Measurements from ENCODE around the gene ARRDC1.
A peak's percentile ranks its signal among the peaks of the same experiment; 100 is the strongest.

Gene ARRDC1

GRCh38 chr9:137575716-137576411 is 29.6 kb upstream of the ARRDC1 start:
- Histone ChIP-seq H3K4me2 (ENCODE audit: low read length) (peak overlapping the region; percentile 95), H3K4me3 (ENCODE audit: low read depth, low read length, poor library complexity, severe bottlenecking) (peak overlapping the region; percentile 99), H3K9me3 (ENCODE audit: low read length) (no peaks in the 10 kb centered on the region), H3F3A (ENCODE audit: insufficient read depth, low read length) (no peaks in the 10 kb centered on the region), H3K36me3 (ENCODE audit: insufficient read depth, low read length) (peaks cover 38% of the 10 kb centered on the region), H4K20me1 (ENCODE audit: insufficient read depth, low read length) (no peaks in the 10 kb centered on the region), H3K79me2 (ENCODE audit: insufficient read depth, low read length) (peaks cover 15% of the 10 kb centered on the region), H2AFZ (ENCODE audit: low read length) (no peak overlapping the region), H3K9ac (ENCODE audit: low read length) (no peak overlapping the region), H3K4me1 (ENCODE audit: insufficient read depth, low read length, severe bottlenecking) (peaks cover 48% of the 10 kb centered on the region), H3K27ac (ENCODE audit: low read depth, low read length, poor library complexity, severe bottlenecking) (peak overlapping the region; percentile 79), H3K27me3 (ENCODE audit: insufficient read depth, low read length) (no peaks in the 10 kb centered on the region), H3K9me2 (ENCODE audit: low read depth, low read length) (no peaks in the 10 kb centered on the region)
- no peak for TF ChIP-seq EZH2 (IDR thresholded peaks at IDR 0.05; ENCODE audit: borderline replicate concordance, low read length)
- TF ChIP-seq, protein P1, sequence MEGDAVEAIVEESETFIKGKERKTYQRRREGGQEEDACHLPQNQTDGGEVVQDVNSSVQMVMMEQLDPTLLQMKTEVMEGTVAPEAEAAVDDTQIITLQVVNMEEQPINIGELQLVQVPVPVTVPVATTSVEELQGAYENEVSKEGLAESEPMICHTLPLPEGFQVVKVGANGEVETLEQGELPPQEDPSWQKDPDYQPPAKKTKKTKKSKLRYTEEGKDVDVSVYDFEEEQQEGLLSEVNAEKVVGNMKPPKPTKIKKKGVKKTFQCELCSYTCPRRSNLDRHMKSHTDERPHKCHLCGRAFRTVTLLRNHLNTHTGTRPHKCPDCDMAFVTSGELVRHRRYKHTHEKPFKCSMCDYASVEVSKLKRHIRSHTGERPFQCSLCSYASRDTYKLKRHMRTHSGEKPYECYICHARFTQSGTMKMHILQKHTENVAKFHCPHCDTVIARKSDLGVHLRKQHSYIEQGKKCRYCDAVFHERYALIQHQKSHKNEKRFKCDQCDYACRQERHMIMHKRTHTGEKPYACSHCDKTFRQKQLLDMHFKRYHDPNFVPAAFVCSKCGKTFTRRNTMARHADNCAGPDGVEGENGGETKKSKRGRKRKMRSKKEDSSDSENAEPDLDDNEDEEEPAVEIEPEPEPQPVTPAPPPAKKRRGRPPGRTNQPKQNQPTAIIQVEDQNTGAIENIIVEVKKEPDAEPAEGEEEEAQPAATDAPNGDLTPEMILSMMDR (IDR thresholded peaks at IDR 0.05; ENCODE audit: low read length), result peak; percentile 39; the same call in 1 of the 2 replicates

DNA sequence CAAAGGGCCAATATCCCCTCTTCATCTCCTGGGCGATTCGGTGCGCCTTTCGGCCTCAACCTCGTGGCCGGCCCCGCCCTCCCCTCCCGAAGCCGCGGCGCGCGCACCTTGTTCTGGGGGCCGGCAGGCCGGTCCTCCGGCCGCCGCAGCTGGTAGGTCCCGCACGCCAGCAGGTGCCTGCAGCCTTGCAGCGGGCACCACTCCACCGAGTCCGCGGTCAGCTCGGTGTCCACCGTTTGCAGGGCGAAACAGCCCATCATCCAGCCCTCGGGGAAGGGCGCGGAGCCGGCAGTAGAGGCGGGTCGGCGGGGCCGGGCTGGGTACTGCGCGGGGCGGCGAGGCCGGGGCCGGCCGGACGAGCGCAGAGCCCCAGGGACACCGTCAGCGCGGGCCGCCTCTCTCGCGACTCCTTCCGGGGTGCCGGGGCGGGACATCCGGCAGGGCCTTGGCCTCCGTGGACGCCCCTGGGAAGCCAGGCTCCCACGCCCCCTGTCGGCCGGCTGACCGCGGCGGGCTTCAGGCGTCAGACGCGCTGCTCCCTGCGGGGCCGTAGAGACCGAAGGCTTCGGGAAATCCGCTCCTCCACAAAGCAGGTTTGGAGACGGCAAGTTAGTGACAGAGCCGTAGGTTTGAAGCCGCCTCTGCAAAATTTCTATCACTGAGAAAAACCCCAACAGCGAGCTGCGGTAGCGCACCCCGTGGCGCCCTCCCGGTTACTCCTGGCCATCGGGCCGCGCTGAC is 26.8 kb upstream of the ARRDC1 start, which contains the start of gene DPH7:
DPH7 (minus strand) TSS at position 408 of the 741 bp plus-strand sequence; CDS start at position 260, 148 bp downstream.
- H3K36me3 ChIP-seq (ENCODE audit: insufficient read depth, low read length), result peaks cover 49% of the 10 kb centered on the region
- peaks cover 15% of the 10 kb centered on the region for H3K79me2 ChIP-seq (ENCODE audit: insufficient read depth, low read length)
- no peaks in the 10 kb centered on the region for H4K20me1 ChIP-seq (ENCODE audit: insufficient read depth, low read length)
- H3K27ac ChIP-seq (ENCODE audit: low read depth, low read length, poor library complexity, severe bottlenecking), result peak within 1 kb of the TSS; percentile 79
- H3K4me2 ChIP-seq (ENCODE audit: low read length), result peak within 1 kb of the TSS; percentile 95
- H3K4me1 ChIP-seq (ENCODE audit: insufficient read depth, low read length, severe bottlenecking), result peaks cover 49% of the 10 kb centered on the region
- H3K9me2 ChIP-seq (ENCODE audit: low read depth, low read length), result no peaks in the 10 kb centered on the region
- TF ChIP-seq, protein P1 (IDR thresholded peaks at IDR 0.05; ENCODE audit: low read length), result peak; percentile 81
- TF ChIP-seq EZH2 (IDR thresholded peaks at IDR 0.05; ENCODE audit: borderline replicate concordance, low read length), result no peak
- H3F3A ChIP-seq (ENCODE audit: insufficient read depth, low read length), result no peaks in the 10 kb centered on the region
- no peak within 1 kb of the TSS for H2AFZ ChIP-seq (ENCODE audit: low read length)
- peak within 1 kb of the TSS; percentile 99 for H3K4me3 ChIP-seq (ENCODE audit: low read depth, low read length, poor library complexity, severe bottlenecking)
- H3K9me3 ChIP-seq (ENCODE audit: low read length), result no peaks in the 10 kb centered on the region
- H3K9ac ChIP-seq (ENCODE audit: low read length), result peak within 1 kb of the TSS; percentile 95
- H3K27me3 ChIP-seq (ENCODE audit: insufficient read depth, low read length), result no peaks in the 10 kb centered on the region

DNA sequence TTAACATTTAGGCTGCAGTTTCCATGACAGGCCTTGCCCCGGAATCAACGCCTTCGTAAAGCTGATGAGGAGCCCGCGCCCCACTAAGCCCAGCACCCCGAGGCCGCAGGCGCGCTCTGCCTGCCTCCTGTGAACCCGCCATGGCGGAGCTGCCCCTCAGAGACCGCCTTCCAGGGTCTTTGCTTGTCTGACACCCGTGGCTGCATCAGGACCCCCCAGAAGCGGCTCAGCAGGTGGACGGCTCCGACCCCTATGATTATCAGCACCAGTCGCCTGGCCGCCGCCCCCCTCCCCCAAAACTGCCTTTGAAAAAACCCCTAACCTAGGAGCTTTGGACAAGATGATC is 26.3 kb upstream of the ARRDC1 start:
- peaks cover 49% of the 10 kb centered on the region for H3K4me1 ChIP-seq (ENCODE audit: insufficient read depth, low read length, severe bottlenecking)
- H3K27me3 ChIP-seq (ENCODE audit: insufficient read depth, low read length), result no peaks in the 10 kb centered on the region
- H3K79me2 ChIP-seq (ENCODE audit: insufficient read depth, low read length), result peaks cover 15% of the 10 kb centered on the region
- H3K9ac ChIP-seq (ENCODE audit: low read length), result peak overlapping the region; percentile 95
- H3K9me3 ChIP-seq (ENCODE audit: low read length), result no peaks in the 10 kb centered on the region
- H3K4me2 ChIP-seq (ENCODE audit: low read length), result peak overlapping the region; percentile 95
- H3K9me2 ChIP-seq (ENCODE audit: low read depth, low read length), result no peaks in the 10 kb centered on the region
- peak overlapping the region; percentile 64 for H3K27ac ChIP-seq (ENCODE audit: low read depth, low read length, poor library complexity, severe bottlenecking)
- no peaks in the 10 kb centered on the region for H4K20me1 ChIP-seq (ENCODE audit: insufficient read depth, low read length)
- TF ChIP-seq, protein P1 (IDR thresholded peaks at IDR 0.05; ENCODE audit: low read length), result no peak
- no peak for TF ChIP-seq EZH2 (IDR thresholded peaks at IDR 0.05; ENCODE audit: borderline replicate concordance, low read length)
- no peak overlapping the region for H2AFZ ChIP-seq (ENCODE audit: low read length)
- no peaks in the 10 kb centered on the region for H3F3A ChIP-seq (ENCODE audit: insufficient read depth, low read length)
- H3K4me3 ChIP-seq (ENCODE audit: low read depth, low read length, poor library complexity, severe bottlenecking), result peak overlapping the region; percentile 99
- peaks cover 49% of the 10 kb centered on the region for H3K36me3 ChIP-seq (ENCODE audit: insufficient read depth, low read length)
